ENCODE measurements around the gene UNC13C.

Gene UNC13C

GRCh38 chr15:54017251-54017650 is 39.0 kb downstream of the UNC13C start:
- in situ Hi-C loops (cut with MboI; ENCODE audit: low sequenced_read_pairs) = no loop called here

DNA sequence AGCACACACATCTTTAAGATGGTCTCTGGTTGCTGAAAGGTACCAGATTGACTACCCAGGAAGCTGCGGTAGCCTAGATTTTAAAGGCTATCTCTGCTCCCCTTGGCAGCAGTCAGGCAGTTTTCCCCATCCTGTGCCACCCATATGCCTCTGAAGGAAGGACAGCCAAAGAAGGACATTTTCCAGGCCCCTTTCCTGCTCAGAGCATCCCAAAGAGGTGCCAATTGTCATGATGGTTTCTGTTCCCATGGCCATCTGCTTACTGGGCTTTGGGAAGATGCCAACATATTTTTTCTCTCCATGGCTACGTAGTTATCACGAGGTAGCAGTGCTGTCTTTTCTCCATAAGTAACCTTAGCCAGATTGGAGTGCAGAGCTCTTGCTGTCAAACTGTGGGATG is 39.7 kb downstream of the UNC13C start:
- in situ Hi-C loops (cut with MboI; ENCODE audit: low sequenced_read_pairs) = no loop called here

DNA sequence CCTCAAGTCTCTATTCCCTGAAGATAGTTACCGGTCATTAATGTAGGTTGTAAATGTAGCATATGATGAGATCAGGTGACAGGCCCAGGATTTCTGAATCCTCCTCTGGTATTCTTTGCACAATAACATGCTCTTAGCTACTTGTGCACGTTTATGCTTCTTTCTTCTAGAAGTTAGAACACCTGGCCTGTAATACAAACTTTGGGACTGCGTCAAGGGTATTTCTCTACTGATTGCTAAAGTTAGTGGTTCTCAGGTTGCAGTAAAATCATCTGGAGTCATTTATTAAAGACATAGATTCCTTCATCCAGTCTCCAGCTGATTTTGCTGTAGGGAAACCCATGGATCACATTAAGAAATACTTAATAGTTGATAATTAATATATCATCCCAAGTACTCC is 48.0 kb downstream of the UNC13C start:
- in situ Hi-C loops (cut with MboI; ENCODE audit: low sequenced_read_pairs) = no loop called here

DNA sequence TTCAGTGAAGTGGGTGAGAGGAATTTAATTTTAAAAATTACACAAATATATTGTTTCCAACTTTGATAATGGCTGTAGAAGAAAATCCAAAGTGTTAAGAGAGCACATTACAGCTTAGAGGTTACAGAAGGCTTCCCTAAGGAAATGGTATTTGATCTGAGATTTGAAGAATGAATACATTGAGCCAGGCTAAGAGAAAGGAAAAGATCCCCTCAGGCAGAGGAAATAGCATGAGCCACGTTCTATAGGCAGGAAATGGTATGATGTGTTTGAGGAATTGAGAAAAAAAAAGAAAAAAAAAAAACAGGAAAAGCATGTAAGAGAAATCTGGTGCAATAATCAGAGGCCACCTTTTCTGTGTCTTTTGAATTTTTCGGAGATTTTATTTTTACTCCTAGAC is 48.6 kb downstream of the UNC13C start:
- in situ Hi-C loops (cut with MboI; ENCODE audit: low sequenced_read_pairs) = no loop called here

DNA sequence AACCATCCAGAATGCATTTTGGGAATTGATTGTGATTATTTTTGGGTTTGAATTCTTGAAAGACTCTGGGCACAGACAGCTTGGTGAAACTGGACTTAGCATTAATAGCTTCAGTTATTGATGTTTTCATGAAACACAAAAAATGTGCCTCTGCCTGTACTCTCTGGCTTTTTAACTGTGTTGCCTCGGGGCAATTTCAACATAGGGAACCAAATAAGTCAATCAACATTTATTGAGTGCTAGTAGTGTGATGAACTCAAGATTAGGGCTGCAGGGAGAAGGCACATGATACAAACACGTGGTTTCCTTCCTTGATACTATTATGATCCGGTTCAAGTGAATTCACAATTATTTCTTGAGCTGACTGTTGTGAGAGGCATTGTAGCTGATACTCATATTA is 50.8 kb downstream of the UNC13C start:
- in situ Hi-C loops (cut with MboI; ENCODE audit: low sequenced_read_pairs) = no loop called here

- in situ Hi-C loops (cut with MboI; ENCODE audit: low sequenced_read_pairs) = no loop called here
These were observed 53.8 kb downstream of the UNC13C start for GRCh38 chr15:54032066-54032465.

DNA sequence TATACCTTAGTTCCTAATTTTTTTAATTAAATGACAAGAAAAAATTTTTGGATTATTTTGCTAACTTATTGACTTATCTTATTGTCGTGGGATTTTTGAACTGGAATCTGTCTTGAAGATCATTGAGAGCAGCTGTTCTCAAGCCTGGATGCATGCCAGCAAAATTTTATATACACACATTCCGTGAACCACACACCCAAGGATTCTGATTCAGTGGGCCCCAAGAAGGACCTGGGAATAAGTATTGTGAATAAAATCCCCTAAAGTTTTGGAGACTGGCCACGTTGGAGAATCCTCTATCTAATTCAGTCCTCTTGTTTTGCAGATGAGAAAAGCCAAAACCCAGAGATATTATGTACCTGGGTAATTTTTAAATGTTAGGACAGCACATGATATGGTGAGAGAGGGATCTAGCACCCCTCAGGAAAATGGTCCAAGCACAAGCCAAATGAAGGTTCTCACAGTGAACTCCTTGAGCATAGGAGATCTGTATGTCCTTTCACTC is 55.2 kb downstream of the UNC13C start:
- in situ Hi-C loops (cut with MboI; ENCODE audit: low sequenced_read_pairs) = no loop called here

GRCh38 chr15:54033869-54034458 is 55.7 kb downstream of the UNC13C start:
- in situ Hi-C loops (cut with MboI; ENCODE audit: low sequenced_read_pairs) = no loop called here

DNA sequence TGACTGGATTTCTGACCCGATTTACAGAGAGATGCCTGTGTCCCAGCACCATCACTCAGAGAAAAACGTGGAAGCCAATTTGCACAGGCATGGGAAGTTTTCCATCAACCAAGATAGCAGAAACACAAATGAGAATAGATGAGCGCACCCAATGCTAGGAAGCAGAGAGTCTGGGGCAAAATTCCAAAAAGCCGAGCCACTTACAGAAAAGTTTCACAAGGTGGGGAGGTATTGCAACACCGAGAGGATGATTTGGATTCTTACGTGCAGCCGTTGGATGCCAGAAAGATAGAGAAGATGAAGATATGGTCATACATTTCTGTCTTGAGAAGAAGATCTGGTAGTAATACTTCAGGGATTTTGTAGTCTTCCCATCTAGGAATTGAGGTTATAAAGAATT is 57.4 kb downstream of the UNC13C start:
- in situ Hi-C loops (cut with MboI; ENCODE audit: low sequenced_read_pairs) = no loop called here

GRCh38 chr15:54045397-54045796 is 67.2 kb downstream of the UNC13C start:
- in situ Hi-C loops (cut with MboI; ENCODE audit: low sequenced_read_pairs) = no loop called here

DNA sequence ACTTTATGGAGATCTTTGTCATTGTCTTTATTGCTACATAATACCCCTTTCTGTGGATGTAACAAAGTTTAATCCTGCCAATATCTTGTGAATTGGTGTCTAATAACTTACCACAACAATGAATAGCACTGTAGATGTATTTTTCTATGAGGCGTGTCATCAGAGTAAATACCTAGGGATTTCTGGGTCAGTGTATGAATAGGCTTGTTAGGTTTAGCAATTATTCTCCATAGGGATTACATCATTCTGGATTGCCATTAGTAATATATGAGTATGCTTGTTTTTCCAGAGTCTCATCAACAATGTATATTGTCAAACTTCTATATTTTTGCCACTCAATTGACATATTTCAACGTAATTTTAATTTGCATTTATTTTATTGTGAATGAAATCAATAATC is 67.9 kb downstream of the UNC13C start:
- in situ Hi-C loops (cut with MboI; ENCODE audit: low sequenced_read_pairs) = no loop called here

DNA sequence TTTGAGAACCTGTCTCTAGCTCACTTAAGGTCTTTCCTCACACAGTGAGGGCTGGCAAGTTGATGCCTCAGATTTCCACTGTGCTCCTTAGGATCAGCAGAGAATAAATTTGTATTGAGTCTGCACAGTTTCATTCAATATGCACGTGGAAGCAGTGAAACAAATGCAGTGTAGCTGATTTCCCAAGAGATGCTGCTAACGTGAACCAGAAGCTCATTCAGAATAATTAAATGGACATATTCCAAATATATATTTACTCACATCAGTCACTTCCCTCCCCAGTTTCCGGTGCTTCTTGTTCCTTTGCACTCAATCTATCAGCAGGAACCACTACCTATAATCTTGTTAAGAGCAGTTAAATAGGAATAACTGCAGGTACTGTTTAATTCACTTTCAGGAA is 86.1 kb downstream of the UNC13C start:
- in situ Hi-C loops (cut with MboI; ENCODE audit: low sequenced_read_pairs) = no loop called here

DNA sequence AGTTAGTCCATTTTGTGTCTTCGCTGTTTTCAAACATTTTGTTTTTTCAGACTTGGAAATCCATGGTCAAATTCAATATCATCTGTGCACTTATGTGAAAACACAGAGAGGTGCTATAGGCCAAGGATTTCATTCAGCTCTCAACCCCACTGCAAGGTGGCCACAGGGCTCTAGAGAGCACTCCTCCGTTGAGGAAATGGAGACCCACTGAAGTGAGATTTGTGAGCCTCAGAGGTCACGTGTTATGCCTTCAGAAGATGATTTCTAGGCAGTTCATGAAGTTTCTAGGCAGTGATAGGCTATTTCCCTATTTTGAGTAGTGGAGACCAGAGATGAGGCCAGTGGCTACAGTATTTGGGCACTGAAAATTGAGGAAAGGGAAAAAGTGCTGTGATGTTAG is 88.2 kb downstream of the UNC13C start:
- in situ Hi-C loops (cut with MboI; ENCODE audit: low sequenced_read_pairs) = no loop called here

- in situ Hi-C loops (cut with MboI; ENCODE audit: low sequenced_read_pairs) = no loop called here
These were observed 104.7 kb downstream of the UNC13C start for GRCh38 chr15:54082836-54083492.

DNA sequence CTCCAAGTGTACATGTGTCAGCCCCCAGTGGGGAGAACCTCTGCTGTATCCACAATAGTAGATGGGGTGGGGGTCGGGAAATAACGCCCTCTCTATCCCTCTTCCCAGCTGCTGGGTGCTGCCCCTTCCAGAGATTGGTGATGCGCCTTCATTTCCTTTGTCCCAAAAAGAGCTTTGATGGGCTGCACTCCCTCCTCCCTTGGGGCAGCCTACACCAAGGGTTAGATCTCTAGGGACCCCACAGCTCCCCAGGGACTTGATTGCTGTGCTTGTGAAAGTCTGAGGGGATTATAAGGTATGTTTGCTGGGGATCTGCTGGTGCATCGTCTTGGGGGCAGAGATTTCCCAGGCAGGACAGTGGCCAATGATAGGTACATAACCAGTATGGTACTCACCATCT is 105.3 kb downstream of the UNC13C start:
- in situ Hi-C loops (cut with MboI; ENCODE audit: low sequenced_read_pairs) = no loop called here

DNA sequence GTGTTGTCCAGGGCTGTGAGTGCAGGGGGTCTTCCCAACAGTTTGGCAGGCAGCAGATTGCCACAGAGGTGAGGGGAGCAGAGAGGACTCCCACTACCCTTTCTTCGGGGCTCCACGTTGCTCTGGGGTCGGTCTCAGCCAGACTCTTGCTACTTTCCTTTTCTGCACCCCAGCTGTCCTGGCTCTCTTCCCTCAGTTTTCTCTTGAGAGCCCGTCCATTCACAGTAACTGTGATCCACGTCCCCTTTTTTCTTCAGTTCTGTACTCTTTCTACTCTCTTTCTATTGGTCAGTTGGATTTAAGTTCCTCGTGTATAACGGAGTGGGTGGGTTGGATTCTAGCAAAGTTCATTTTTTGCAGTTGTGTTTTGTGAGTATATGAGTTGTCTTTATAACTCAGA is 105.8 kb downstream of the UNC13C start:
- in situ Hi-C loops (cut with MboI; ENCODE audit: low sequenced_read_pairs) = no loop called here

- in situ Hi-C loops (cut with MboI; ENCODE audit: low sequenced_read_pairs) = no loop called here
These were observed 110.6 kb downstream of the UNC13C start for GRCh38 chr15:54088837-54089236.

DNA sequence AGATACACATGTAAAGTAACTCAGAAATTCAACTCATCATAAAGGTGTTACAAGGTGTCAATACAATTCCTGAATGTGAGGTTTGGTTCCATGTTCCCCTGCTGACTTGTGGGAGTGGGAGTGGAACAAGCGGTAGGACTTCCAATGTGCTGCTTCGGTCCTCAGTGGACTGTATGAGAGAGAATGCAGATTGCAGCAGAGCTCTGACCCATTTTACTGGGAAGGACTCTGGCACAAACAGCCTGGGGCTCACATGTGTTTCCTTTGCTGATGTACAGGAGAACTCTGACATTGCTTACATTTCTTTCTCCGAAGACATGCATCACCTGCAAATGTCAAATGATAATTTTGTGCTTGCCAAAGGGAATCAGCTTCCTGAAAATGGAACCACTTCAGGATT is 111.5 kb downstream of the UNC13C start:
- in situ Hi-C loops (cut with MboI; ENCODE audit: low sequenced_read_pairs) = no loop called here

DNA sequence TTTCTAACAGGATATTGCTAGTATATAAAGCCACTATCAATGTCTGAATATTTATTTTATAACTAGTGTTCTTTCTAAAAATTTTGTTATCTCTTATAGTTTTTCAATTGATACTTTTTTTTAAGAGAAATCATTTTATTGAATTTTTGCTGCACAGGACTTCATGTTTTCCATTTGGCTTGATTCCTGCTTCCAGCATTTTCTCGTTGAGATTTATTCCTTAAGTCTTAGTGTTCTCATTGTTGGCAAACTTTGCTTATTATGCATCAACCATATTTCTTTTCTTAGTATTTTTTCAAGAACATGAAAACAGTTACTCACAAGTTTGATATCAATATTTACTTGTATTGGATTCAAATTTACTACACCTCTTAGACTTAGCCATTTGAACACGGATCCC is 113.4 kb downstream of the UNC13C start:
- in situ Hi-C loops (cut with MboI; ENCODE audit: low sequenced_read_pairs) = no loop called here

DNA sequence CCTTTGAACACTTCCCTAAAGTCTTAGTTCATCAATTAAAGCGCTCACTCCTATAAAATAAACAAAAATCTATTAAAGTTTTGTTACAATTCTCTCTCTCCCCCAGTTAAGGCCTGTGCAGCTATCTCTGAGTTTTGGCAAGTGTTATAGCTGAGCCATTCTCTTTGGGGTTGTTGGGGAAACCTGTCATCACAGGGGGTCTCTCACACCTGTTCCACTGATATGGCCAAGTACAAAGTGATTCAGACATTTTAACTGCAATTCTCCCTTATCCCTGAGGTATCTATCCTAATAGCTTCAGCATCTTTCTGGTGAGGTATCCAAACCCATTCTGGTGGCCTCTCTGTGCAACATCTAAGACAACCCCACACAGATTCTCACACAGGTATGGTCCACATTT is 116.4 kb downstream of the UNC13C start:
- in situ Hi-C loops (cut with MboI; ENCODE audit: low sequenced_read_pairs) = no loop called here

- in situ Hi-C loops (cut with MboI; ENCODE audit: low sequenced_read_pairs) = no loop called here
These were observed 118.8 kb downstream of the UNC13C start for GRCh38 chr15:54097019-54097418.

- in situ Hi-C loops (cut with MboI; ENCODE audit: low sequenced_read_pairs) = no loop called here
These were observed 120.8 kb downstream of the UNC13C start for GRCh38 chr15:54099010-54099409.
